ENCODE measurements around the gene PNPLA3.
"Not testable (repeated sequence)": the region's sequence is repeated elsewhere in the genome, so short reads cannot be mapped to it uniquely, and the experiment has no call there.

The PNPLA3 gene

DNA sequence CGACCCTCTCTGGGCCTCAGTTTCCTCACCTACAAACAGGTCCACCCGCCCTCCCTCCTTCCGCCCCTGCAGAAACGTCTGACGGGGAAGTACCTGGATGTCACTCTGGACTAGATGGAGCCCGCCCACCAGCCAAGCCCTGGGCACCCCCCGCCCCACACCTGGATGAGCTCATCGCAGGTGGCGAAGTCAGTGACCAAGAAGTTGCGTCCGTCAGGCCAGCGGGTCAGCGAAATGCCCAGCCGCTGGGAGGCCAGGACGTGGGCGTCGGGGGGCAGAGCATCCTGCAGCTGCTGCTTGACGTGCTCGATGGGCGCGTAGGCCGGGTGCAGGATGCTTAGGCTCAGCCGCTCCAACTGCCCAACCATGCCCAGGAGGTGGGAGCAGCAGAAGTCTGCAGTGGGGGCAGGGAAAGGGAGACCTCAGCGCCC lies 32.7 kb upstream of the PNPLA3 start:
- no peak for DNase-seq

DNA sequence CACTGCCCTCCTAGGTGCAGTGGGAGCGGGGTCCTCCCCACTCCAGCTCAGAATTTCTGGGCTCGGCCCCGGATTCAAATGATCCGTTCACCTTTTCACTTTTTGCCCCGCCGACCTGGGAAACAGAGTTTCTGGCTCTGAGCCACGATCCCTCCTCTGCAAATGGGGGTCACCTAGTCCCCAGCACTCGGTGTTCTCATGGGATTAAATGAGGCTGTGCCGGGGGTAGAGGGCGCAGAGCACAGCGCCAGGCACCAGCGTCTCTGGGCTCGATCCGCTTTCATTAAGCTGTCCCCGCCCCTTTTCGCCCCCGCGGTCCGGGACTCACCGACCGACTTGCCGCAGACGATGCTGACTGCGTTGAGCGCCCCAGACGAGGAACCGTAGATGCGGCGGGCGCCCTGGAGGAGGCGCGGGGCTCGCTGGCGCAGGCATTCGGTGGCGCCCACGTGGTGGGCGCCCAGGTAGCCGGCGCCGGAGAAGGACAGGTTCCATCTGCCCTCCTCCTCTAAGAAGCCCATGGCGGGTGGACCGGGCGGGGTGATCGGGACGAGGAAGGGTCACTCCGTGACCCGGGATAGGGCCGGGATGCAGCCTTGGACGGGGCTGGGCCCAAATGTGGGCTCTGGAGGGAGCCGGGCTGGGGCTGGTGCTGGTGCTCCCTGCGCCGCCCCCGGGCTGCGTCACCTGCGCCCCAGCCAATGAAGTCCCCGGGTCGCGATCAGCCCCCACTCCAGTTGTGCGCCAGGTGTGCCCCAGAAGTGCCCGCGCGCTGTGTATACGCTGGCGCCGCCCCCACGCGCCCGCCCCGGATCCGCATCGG lies 32.0 kb upstream of the PNPLA3 start, which contains the start of gene PNPLA5:
PNPLA5 (minus strand) TSS at position 654 of the 823 bp plus-strand sequence; CDS start at position 521, 133 bp downstream.
- DNase-seq, result no peak

DNA sequence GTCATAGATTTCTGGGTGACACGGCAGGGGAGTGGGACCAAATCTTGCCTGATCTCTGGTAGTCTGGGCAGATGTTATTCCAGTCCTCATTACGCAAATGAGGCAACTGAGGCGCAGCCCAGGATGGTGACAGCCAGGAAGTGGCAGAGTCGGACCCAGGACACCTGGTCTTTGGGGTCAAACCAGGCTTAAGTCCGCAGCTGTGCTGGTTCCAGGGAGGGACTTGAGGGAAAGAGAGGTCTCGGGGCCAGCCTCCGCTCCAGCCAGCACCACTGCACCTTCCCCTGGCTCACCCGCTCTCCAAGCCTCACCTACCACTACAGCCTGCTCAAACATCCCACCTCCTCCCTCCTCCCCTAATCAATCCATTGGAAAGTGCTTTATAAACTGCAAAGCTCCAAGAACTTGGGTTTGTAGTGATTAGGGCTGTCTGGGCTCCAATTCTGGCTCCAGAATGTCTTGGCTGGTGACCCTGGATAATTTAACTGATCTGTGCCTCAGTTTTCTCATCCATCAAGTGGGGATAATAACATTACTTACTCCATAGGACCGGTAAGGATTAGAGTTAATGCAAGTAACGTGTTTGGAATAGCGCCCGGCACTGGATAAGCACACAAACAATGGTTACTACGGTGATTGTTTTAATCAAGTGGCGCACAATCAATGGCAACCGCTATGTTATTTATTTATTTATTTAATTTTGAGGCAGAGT lies 31.3 kb upstream of the PNPLA3 start:
- no peak for DNase-seq

DNA sequence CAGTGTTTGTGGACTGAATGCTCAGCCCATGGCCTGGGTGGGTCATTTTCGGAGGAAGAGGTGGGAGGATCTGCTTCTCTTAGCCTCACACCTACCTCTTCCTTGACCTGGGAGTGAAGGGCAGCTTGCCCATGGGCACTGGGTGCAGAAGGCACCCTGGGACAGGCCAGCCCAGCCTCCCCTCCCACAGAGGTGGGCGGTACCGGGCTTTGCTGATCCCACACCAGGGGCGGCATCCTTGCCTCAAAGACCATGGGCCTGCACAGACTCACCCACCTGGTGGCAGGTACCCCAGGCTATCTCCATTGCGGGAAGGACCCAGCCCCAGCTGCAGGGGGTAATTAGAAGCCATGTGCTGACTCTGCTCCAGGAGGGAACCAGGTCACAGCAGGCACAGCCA lies 30.3 kb upstream of the PNPLA3 start:
- no peak for DNase-seq

DNA sequence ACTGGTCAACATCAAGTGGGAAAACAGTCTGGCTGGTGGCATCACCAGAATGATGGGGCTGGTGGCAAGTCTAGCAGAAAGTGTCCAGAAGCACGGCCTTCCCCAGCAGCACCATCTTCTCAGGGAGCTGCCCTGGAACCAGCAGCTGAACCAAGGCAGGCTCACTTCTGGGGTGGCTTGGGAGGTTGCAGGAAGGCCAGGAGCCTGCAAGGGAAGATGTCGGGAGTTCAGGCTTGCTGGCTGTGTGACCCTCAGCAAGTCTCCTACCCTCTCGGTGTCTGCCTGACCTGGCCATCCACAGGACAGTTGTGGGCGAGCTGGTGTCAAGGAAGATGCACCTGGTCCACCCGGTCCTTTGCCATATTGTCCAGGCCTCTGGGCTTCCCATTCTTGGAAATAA lies 29.5 kb upstream of the PNPLA3 start:
- DNase-seq, result no peak

DNA sequence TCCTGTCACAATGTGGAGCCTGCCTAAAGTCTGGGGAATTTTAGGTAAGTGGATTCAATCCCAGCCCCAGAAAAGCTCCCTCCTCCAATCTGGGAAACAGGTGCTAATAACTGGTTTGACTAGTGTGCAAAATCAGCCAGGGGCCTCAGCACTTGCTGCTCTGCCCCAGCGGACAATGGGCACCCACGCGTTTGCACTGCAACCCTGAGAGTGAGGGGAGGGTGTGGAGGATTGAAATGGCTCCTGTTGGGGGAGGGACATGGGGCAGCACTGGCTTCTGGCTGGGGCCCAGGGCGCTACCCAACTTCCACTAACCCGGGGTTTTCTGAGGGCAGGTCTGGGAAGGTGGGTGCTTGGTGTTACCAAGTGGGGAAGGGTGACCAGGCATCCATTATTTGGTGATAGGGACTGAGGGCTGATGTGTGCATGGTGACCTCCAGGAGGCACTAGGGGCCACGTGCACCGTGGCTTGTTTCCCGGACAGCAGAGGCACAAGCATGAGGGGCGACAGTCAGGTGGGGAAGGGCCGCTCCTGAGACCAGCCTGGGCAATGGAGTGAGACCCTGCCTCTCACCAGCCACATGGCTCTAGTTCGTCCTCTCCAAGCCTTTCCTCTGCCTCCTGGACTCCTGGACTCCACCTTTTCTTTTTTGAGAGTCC lies 27.5 kb upstream of the PNPLA3 start:
- DNase-seq, result no peak

DNA sequence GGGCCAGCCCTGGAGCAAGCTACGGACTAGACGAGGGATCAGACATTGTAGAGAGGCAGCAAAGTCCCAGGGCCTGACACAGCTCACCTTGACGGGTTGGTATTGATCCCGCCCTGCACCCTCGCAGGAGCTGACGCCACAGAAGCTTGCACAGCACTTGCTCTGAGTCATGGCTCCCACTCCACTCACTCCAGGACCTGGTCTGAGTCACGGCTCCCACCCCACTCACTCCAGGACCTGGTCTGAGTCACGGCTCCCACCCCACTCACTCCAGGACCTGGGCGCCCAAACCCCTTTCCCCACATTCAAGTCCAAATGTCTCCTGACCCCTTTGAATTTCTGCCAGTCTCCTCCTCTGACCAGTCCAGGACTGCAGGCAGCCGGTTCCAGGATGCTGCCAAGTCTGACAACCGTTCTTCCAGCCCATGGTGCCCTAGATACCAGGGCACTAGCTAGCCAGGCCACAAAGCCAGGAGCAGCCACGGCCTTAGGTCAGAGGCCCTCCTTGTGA lies 25.8 kb upstream of the PNPLA3 start:
- no peak for DNase-seq

DNA sequence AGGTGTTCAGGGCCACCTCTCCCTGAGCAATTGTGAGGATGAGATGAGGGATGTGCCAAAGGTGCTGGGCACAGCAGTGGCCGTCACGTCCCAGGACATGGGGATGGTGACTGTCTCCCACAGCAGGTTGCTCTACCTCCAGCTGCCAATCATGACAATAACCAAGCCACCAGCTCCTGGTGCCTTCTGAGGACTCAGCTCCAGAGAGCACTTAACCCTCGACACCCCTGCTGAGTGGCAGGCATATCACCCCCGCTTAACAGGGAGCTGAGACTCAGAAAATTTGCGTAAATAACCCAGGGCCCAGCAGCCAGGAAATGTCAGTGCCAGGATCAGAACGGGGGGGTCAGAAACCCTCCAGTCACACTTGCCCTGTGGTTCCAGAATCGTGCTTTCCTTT lies 23.4 kb upstream of the PNPLA3 start:
- no peak for DNase-seq

DNA sequence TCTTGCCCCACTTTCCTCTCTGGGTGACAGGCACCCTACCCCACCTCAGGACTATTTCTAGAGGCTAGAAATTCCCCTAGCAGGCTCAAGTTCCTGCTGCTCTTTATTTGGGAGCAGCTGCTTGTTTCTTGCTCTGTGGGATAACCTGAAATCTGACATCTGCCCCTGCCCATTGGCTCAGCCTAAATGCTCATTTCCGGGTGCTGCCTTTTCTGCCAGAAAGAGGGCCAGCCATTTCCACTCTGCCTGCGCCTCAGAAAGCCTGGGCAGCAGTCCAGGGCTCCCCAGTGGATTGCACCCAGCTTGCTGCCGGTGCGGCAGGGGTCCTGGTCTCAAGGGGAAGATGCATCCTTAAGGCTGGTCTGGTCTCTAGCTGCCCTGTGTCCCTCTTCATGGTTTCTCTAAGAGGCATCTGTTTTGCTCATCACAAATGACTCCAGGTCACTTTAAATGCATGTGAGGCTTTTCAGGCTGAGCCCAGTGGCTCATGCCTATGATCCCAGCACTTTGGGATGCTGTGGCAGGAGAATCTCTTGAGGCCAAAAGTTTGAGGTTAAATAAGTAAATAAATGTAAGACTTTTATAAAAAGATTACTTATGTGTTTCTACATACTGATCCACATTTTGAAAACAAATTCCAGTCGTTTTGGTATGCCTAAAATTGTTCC lies 21.5 kb upstream of the PNPLA3 start:
- no peak for DNase-seq

DNA sequence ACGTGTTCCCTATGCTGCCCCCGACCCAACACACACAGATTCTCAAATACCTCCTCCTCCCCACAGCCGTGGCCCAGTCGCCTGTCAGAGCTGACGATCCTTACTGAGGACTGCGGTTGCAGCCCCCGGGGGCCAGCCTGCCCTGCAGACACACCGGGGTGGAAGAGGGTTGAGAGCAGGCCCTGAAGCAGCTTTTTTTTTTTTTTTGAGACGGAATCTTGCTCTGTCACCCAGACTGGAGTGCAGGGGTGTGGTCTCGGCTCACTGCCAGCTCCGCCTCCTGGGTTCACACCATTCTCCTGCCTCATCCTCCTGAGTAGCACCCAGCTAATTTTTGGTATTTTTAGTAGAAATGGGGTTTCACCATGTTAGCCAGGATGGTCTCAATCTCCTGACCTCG lies 20.6 kb upstream of the PNPLA3 start:
- DNase-seq, result not testable (repeated sequence)

DNA sequence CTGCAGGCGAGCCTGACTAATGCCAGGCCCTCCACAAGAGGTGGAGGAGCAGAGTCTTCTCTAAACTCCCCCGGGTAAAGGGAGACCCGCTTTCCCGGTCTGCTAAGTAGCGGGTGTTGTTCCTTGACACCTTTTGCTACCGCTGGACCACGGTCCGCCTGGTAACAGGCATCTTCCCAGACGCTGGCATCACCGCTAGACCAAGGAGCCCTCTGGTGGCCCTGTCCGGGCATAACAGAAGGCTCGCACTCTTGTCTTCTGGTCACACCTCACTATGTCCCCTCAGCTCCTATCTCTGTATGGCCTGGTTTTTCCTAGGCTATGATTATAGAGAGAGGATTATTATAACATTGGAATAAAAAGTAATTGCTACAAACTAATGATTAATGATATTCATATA lies 19.2 kb upstream of the PNPLA3 start:
- peak; percentile 25 for DNase-seq

DNA sequence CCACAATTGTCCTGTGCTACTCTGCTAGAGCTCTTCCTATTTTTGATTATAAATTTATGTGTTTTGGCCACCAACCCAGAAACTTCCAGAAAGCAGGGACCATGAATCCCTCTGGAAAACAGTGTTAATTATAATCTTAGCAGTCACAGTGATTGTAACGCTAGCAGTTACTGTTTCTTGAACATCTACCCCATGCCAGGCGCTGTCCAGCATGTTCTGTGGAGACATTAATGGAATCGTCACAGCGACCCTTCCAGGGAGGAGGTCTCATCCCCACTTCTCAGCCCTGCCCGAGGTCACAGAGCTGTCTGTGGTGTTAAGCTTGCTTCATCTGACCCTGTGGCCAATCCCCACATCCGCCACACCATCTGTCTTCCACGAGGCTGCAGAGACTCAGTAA lies 17.9 kb upstream of the PNPLA3 start:
- no peak for DNase-seq

DNA sequence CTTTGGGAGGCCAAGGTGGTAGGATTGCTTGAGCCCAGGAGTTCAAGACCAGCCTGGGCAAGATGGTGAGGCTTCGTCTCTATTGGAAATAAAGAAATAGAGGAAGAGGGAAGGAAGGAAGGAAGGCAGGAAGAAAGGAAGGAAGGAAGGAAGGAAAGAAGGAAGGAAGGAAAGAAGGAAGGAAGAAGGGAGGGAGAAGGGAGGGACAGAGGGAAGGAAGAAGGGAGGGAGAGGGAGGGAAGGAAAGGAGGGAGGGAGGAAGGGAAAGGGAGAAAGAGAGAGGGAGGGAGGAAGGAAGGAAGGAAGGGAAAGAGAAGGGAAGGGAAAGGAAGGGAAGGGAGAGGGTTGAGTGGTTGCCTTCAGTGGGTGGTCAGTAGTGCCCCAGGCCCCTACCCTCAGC lies 13.9 kb upstream of the PNPLA3 start:
- no peak for DNase-seq

DNA sequence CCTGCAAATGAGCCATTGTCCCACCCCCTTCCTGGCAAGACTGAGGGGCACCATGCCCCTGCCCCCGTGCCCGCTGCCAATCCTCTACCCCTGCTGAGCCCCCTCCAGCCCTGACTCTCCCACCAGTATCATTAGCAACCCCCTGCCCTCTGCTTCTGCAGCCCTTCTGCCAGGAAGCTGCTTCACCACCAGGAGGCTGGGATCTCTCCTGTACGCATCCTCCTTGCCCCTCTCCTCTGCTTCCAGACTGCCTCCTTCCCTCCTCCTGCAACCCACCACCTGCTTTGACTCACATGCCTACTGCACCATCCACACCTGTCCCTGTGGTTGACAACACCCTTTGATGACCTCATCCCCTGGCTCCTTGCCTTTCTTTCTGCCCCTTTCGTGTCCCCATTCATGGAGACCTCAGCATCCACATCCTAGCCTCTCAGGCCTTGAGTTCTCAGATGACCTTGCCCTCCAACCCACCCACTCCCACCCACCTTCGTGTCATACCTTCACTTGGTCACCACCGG lies 13.4 kb upstream of the PNPLA3 start:
- no peak for DNase-seq

DNA sequence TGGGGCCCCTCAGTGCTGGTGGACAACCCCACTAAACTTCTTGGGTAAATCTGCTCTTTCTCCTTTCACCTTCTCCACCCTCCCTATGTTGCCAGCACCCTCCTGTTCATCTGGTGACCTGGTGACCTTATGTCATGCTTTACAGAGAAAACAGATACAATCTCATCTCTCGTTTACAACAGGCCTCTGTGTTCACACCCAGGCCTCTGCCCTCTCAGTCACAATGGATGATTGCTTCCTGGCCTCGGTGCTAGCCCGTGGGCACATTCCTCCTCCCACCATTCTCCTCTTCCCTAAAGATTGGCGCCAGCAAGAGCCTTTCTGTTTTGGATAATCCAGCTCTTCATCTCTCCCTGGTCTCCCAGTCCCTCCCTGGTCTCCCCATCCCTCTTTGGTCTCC lies 12.3 kb upstream of the PNPLA3 start:
- DNase-seq, result no peak

DNA sequence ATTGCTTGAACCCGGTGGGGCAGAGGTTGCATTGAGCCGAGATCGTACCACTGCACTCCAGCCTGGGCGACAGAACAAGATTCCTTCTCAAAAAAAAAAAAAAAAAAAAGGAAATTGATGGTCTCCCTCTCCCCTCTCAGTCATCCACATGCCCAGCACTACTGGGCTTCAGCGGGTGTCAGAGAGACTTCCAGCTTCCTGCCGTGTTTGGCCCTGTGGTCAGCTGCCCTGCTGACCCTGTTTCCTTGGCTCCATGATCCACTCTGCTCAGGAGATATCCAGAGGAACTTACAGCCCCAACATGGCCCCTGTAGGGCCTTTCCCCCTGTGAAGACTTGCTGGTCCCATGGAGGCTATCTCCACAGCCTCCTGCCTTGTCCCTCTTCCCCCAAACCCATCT lies 6.1 kb upstream of the PNPLA3 start:
- DNase-seq, result no peak

DNA sequence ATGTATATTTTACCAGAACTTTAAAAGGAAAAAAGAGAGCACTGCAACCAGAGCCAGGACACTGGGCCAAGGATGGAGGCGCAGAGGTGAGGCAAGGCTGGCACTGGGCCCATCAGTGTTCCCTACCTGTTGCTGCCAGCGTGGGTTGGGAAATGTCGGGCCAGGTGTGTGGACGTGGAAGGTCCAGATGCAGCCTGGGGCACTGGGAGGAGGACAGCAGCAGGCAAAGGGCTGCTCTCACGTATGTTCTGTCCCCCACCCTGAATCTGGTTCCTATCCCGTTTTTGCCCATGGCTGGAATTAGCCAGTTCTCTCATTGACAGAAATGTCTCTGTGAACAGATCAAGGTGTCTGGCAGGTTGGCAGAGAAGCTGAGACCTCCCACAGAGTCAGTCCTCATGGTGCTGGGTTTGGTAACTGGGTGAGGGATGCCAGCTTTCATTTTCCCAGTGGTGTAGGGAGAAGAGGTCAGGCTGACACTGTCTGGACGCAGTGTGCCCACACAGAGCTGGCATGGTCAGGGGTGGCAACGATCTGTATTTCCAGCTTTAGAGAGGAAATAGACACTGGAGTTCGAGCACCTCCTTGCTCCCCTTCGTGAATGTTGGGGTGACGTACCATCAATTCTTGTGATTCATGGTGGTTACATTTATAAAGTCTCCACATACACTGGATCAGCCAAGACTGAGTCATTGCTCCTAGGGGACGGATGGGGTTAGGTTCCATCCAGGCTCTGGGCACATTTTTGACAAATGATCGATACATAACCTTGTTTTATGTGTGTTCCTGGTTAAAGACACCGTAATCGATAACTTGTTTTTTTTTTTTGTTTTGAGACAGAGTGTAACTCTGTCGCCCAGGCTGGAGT lies 4.3 kb upstream of the PNPLA3 start:
- DNase-seq, result no peak

DNA sequence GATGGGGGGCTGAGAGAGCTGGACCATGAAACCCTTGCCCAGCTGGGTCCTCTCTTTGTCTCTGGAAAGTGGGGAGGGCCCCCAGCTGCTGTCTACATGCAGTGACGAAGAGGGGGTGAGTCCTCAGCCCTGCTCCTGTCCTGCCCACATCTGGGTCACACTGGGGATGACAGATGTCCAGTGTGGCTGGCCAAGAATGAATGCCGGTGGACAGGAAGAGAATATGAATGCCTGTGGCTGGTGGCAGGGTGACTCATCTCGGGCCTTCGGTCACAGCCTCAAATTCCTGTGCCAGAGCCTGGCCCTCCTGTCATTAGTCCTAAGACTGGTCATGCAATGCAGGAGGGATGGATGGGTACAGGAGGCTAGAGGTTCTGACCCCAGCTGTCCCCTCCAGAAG lies 2.2 kb upstream of the PNPLA3 start:
- DNase-seq, result no peak

DNA sequence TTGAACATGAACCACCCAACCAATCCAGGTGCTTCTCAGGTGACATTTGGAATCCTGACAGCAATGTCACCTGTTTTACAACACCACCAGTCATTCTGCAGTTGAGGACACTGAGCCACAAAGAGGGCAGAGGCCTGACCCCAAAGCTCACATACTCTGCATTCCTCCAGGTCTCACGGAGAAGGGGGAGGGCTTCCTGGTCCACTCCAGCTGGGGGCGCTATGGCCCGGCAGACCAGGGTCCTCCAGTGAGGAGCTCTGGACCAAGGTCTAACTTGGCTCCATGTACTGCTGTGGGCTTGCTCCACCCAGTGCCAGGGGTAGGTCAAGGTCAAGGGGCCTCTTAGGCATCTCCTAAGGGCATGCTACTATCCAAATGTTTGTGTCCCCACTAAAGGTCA lies 1.5 kb upstream of the PNPLA3 start:
- DNase-seq, result no peak

DNA sequence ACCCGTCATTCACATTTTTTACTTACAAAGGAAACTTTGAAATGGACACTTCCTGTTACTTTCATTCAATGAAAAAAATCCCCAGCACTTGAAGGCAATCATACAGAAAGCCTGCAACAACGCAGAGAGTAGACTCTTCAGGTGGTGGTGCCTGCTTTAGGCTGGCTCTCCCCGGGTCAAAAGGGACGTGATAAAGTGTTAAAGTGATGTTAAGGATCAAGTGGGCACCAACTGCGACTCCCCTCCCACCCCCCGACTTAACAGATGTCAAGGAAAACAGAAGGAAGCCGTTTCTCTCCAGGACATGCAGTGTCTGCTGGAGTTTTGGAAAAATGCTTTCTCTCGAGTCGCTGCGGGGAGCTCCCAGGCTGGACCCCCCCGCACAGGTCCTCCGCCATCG lies 414 bp upstream of the PNPLA3 start:
- no peak for DNase-seq

DNA sequence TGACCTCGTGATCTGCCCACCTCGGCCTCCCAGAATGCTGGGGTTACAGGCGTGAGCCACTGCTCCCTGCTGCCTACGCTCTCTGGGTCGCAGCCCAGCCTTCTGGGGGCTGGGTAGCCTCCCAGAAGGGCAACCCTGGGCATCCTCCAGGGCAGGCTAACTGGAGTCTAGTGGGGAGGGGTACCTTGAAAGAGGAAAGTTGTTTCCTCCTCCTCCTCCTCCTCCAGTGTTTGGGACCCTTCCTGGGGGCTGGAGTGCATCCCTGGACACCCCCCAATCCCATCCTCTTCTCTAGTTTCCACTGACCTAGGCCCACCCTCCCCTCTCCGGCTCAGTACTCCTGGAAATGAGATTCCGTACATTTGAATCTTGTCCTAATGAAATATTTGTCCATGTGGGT lies 1.3 kb downstream of the PNPLA3 start:
- no peak for DNase-seq
